ENCODE results near the gene RRP1.

Gene RRP1

GRCh38 chr21:43782431-43783097 is 6.8 kb upstream of the RRP1 start:
- TF ChIP-seq CTCF (conservative IDR thresholded peaks at IDR 0.05) (no peak), ZFX (IDR thresholded peaks at IDR 0.05) (no peak)
- H3K27ac ChIP-seq = no peak overlapping the region

- TF ChIP-seq CTCF (conservative IDR thresholded peaks at IDR 0.05) (no peak), ZFX (IDR thresholded peaks at IDR 0.05) (no peak)
- H3K27ac ChIP-seq = no peak overlapping the region
Observed at GRCh38 chr21:43783098-43783700, 6.2 kb upstream of the RRP1 start.

- TF ChIP-seq ZFX (IDR thresholded peaks at IDR 0.05) (no peak), CTCF (conservative IDR thresholded peaks at IDR 0.05) (no peak)
- no peak overlapping the region for H3K27ac ChIP-seq
Observed at GRCh38 chr21:43785134-43785533, 4.2 kb upstream of the RRP1 start.

- no peak overlapping the region for H3K27ac ChIP-seq
- TF ChIP-seq CTCF (conservative IDR thresholded peaks at IDR 0.05) = no peak
- no peak for TF ChIP-seq ZFX (IDR thresholded peaks at IDR 0.05)
Observed at GRCh38 chr21:43786300-43786806, 3.0 kb upstream of the RRP1 start.

GRCh38 chr21:43786807-43787440 is 2.5 kb upstream of the RRP1 start:
- H3K27ac ChIP-seq = no peak overlapping the region
- TF ChIP-seq ZFX (IDR thresholded peaks at IDR 0.05) (no peak), CTCF (conservative IDR thresholded peaks at IDR 0.05) (no peak)

GRCh38 chr21:43790010-43790524 is 690 bp downstream of the RRP1 start:
- H3K27ac ChIP-seq = peak overlapping the region; percentile 78
- TF ChIP-seq CTCF (conservative IDR thresholded peaks at IDR 0.05) = no peak
- TF ChIP-seq ZFX (IDR thresholded peaks at IDR 0.05) = no peak

GRCh38 chr21:43792406-43792805 is 3.0 kb downstream of the RRP1 start:
- H3K27ac ChIP-seq = no peak overlapping the region
- TF ChIP-seq CTCF (conservative IDR thresholded peaks at IDR 0.05) (no peak), ZFX (IDR thresholded peaks at IDR 0.05) (no peak)

Measured in C4-2B (cell line).